GM19467 (cell line): ENCODE measurements around the gene HSD17B11.
A peak's percentile ranks its signal among the peaks of the same experiment; 100 is the strongest.
"Not testable (repeated sequence)": the region's sequence is repeated elsewhere in the genome, so short reads cannot be mapped to it uniquely, and the experiment has no call there.

ENCODE experiments used
- ATAC-seq: cut with Tn5 transposase; IDR thresholded peaks from one replicate; pipeline ENCODE4 v1.9.1; 2021; ENCODE audit warnings: mild to moderate bottlenecking, moderate library complexity; ENCODE audit not compliant: unreplicated experiment

Gene HSD17B11

DNA sequence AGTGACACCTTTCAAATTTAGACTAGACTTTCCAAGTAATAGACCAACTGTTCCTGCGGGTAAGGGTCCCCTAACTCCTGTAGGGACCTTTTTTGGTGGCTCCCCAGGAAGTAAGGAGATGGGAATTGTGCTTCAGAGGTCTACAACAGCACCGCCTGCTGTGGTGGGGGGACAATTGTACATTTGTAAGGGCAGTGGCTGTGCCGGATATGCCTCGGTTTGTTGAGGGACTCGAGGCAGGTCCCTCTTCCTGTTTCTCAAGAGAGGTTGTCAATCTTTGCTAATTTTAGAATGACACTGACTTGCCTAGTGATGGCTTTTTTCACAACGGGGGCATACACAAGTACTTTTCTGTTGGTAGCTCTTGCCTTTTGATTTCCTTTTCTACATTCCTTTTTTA is 15.5 kb upstream of the HSD17B11 start:
- ATAC-seq: no peak

GRCh38 chr4:87405211-87405820 is 14.3 kb upstream of the HSD17B11 start:
- ATAC-seq: no peak

GRCh38 chr4:87403732-87404131 is 12.7 kb upstream of the HSD17B11 start:
- not testable (repeated sequence) for ATAC-seq

DNA sequence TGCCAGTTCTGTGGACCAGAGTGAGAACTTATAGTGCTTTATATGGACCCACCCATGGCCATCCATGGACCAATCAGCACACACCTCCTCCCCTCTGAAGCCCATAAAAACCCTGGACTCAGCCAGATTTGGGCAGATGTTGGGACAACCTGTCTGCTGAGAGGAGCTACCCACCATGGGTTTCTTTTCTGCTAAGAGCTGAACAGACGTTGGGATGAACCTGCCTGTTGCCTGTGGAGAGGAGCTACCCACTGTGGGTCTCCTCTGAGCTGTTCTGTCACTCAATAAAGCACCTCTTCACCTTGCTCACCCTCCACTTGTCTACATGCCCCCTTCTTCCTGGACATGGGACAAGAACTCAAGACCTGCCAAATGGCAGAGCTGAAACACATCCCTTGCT is 9.0 kb upstream of the HSD17B11 start:
- ATAC-seq: no peak

DNA sequence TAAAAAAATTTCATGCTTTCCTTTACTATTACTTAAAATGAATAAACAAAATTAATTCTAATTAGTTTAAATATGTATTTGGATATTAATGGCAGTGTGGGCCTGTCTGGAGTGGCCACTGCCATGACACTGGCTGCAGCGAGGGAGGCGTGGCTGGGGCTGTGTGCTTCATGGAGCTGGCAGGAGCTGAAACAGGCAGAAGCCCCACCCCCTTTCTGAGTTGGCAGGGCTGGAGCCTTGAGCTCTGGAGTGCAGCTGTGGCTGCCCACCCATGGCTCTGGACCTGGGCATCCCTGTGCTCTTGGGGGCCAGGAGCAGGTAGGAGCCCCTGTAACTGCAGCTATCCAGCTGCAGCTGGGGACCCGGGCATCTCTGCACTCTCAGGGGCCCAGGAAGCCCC is 8.2 kb upstream of the HSD17B11 start:
- no peak for ATAC-seq

DNA sequence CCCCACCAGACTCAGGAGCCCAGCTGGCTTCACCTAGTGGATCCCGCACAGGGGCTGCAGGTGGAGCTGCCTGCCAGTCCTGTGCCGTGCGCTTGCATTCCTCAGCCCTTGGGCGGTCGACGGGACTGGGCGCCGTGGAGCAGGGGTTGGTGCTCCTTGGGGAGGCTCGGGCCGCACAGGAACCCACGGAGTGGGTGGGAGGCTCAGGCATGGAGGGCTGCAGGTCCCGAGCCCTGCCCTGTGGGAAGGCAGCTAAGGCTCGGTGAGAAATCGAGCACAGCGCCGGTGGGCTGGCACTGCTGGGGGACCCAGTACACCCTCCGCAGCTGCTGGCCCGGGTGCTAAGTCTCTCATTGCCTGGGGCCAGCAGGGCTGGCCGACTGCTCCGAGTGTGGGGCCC is 4.9 kb upstream of the HSD17B11 start:
- ATAC-seq: not testable (repeated sequence)

- ATAC-seq: not testable (repeated sequence)
Observed at GRCh38 chr4:87395073-87395472, 4.1 kb upstream of the HSD17B11 start.

GRCh38 chr4:87392183-87392582 is 1.2 kb upstream of the HSD17B11 start:
- ATAC-seq: no peak

DNA sequence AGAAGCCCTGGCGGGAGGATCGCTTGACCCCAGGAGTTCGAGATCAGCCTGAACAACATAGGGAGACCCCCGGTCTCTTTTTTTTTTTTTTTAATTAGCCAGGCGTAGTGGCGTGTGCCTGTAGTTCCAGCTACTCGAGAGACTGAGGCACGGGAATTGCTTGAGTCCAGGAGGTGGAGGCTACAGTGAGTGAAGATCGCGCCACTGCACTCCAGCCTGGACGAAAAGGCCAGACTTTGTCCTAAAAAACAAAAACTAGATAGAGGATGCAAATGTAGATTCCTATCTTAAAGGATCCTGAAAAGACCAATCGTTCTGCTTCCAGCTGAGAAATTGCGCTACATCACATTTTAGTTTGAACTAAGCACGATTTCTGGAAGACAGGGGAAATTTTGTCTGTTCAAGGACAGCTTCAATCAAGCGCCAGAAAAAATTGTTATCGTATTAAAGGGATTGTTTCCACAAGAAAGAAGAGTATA is 627 bp upstream of the HSD17B11 start:
- ATAC-seq: no peak

- ATAC-seq: no peak
Observed at GRCh38 chr4:87390551-87390890, 467 bp downstream of the HSD17B11 start.

DNA sequence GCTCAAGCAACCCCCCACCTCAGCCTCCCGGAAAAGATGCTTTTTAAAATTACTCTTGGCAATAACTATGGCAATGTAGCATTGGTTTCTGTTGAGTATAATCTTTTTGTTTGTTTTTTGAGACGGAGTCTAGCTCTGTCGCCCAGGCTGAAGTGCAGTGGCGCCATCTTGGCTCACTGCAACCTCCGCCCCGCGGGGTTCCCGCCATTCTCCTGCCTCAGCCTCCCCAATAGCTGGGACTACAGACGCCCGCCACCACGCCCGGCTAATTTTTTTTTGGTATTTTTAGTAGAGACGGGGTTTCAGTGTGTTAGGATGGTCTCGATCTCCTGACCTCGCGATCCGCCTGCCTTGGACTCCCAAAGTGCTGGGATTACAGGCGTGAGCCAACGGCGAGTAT is 933 bp downstream of the HSD17B11 start:
- not testable (repeated sequence) for ATAC-seq

- no peak for ATAC-seq
Observed at GRCh38 chr4:87388901-87389300, 2.1 kb downstream of the HSD17B11 start.

DNA sequence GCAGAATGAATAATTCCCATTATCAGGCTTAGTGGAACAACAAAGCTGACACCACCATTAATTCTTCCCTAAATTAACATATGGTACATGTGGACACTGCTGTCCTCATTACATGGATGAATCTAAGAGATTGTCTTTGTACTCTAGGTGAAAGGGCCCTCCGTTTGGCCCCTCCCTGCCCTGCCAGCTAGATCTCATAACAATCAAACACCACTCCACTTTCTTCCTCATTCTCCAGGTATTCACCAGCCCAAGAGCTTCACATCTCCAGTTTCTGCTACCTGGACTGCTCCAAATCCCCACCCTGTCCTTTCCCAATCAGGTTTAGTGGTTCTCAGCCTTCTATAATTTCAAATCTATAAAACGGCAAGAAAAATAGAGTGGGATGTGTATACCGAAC is 3.8 kb downstream of the HSD17B11 start:
- no peak for ATAC-seq

DNA sequence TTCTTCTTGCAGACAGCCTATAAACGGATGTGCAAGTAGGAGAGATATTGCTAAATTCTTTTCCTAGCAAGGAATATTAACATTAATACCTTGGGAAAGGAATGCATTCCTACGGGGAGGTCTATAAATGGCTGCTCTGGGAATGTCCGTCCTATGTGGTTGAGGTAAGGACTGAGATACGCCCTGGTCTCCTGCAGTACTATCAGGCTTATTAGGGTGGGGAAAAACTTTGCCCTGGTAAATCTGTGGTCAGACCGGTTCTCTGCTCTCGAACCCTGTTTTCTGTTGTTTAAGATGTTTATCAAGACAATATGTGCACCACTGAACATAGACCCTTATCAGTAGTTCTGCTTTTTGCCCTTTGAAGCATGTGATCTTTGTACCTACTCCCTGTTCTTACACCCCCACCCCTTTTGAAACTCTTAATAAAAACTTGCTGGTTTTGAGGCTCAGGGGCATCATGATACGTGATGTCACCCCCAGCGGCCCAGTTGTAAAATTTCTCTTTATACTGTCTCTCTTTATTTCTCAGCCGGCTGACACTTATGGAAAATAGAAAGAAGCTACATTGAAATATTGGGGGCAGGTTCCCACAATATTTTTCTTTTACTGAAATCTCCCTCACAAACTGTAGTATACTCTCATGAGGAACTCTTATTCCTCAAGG is 6.4 kb downstream of the HSD17B11 start:
- not testable (repeated sequence) for ATAC-seq

GRCh38 chr4:87382931-87383330 is 8.1 kb downstream of the HSD17B11 start:
- no peak for ATAC-seq

DNA sequence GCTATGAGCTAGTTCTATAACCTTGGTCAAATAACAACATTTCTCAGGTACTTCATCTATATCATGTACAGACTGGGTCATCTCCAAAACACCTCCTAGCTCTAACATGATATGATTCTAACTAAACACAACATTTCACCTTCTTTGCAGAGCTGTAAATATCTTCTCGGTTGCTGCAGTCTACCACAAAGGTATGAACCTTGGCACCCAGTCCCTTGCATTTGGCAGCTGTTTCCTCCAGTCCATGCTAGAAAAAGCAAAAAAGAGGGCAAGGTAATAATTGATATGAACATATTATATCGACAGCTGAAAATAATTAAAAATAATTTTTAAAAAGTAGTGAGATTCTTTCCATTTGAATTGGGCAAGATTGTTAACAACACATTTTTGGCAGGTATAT is 8.9 kb downstream of the HSD17B11 start:
- no peak for ATAC-seq

DNA sequence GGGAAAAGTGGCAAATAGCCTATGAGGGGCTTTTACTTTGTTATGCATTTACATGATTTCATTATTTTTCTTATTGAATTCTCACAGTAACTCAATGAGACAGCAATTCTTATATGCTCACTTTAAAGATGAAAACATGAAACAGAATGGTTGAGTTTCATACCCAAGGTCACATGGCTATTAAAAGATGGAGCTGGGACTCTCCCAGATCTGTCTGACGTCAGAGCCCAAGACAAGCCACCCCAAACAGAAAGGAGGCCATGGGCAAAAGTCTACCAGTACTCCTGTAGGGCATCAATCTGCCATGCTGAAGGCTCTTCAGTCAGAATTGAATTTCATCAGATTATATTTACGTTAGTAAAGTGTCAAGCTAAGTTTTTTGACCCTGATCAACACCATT is 13.2 kb downstream of the HSD17B11 start:
- no peak for ATAC-seq

DNA sequence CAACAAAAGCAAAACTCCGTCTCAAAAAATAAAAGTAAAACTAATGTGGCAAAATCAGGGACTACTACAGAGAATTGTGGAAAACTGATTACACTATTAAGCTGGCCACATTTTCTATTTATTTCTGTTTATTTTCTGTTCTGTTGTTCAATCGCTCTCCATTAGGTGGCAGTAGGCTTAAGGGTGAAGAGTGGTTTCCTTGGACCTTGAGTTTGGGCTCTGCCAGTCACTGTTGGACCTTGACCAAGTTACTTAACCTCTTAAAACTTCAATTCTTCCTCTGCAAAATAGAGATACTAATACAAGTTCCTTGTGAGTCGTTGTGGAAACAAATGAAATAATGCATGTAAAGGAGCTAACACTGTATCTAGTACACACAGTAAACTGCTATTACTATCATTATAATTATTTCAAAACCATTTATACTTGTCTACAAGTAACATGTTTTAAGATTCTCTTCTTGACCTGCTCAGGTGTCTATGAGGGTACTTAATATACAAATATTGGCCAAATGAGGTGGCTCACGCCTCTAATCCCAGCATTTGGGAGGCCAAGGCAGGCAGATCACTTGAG is 15.2 kb downstream of the HSD17B11 start:
- ATAC-seq: peak; percentile 57

DNA sequence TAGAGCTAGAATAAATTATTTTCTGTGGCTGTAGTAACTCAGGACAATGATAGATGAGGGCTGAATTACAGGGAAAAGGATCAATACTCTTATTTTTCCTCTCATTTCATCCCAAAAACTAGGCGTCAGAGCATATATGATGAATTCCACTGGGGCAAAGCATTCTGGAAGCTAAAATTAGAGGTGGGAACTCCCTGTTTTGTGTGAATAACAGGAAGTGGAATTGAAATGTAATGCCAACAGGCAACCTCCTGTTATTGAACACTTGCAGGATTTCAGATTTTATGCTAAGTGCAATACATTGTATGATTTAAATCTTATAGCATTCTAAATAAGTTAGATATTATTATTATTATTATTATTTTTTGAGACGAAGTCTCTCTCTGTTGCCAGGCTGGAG is 20.9 kb downstream of the HSD17B11 start:
- ATAC-seq: no peak

DNA sequence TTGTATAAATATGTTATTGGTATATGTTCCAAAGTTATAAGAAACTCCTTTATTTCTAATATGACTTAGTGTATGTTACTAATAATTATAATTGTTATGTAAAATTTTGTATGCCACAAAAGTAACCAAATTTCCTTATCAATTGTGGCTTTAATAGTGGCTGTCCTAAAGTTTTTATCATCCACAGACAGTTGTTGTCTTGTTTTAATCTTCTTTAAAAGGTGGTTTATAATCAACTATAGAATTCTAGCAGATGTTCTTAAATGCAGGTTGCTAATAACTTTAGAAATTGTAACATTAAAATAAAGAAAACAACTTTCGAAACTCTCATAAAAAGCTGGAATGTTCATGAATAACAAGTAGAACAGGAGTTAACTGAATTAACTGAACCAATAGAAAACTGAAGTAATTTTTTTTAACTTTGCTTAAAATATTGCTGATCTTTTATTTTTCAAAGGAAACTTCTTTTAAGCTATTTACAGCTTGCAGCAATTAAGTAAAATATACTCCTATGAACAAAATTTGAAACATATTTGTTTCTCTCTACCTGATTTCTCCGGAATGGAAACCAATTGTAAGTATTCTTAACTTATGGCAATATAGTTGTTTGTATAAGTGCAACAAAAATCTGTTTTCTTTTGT is 24.3 kb downstream of the HSD17B11 start:
- ATAC-seq: no peak

GRCh38 chr4:87365348-87365747 is 25.6 kb downstream of the HSD17B11 start:
- ATAC-seq: no peak

DNA sequence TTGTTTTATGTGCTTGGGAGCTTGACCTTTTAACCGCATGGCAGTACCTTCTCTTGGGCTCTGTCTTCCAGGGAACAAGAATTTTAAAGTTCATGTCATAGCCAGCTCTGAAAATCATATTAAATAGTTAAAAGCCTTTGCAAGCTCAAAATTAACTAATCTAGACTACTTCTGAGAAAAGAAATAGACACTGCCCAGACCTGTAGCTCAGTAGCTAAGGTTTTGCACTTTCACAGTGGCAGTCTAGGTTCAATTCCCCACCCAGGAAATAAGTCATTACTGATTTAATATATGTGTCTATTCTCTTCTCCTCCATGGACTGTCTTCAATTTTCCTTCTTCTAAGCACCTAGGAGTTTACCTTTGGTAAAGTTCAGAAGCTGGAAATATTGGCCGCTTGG is 27.4 kb downstream of the HSD17B11 start:
- no peak for ATAC-seq
